HG03280 (cell line): ENCODE data around the gene TP63.

Source experiments
- ATAC-seq: cut with Tn5 transposase; IDR thresholded peaks from one replicate; pipeline ENCODE4 v1.9.1; 2021; ENCODE audit warnings: mild to moderate bottlenecking, moderate library complexity; ENCODE audit not compliant: unreplicated experiment

TP63 gene

GRCh38 chr3:189772584-189772983 is 141.4 kb downstream of the TP63 start:
- no peak for ATAC-seq

GRCh38 chr3:189773056-189773455 is 141.9 kb downstream of the TP63 start:
- no peak for ATAC-seq

GRCh38 chr3:189776149-189776824 is 145.1 kb downstream of the TP63 start:
- ATAC-seq: no peak

GRCh38 chr3:189778340-189778950 is 147.3 kb downstream of the TP63 start:
- ATAC-seq: no peak

GRCh38 chr3:189779166-189779565 is 148.0 kb downstream of the TP63 start:
- ATAC-seq: no peak

- ATAC-seq: no peak
Measured at GRCh38 chr3:189780546-189781270, 149.5 kb downstream of the TP63 start.

- no peak for ATAC-seq
Measured at GRCh38 chr3:189781415-189781814, 150.2 kb downstream of the TP63 start.

GRCh38 chr3:189786479-189787064 is 155.4 kb downstream of the TP63 start:
- no peak for ATAC-seq

GRCh38 chr3:189787191-189787590 is 156.0 kb downstream of the TP63 start:
- ATAC-seq: no peak

GRCh38 chr3:189787632-189788031 is 156.4 kb downstream of the TP63 start:
- ATAC-seq: no peak

- ATAC-seq: no peak
Measured at GRCh38 chr3:189789432-189789831, 158.2 kb downstream of the TP63 start.

GRCh38 chr3:189790658-189791057 is 159.5 kb downstream of the TP63 start:
- ATAC-seq: no peak

- no peak for ATAC-seq
Measured at GRCh38 chr3:189792046-189792929, 161.1 kb downstream of the TP63 start.

GRCh38 chr3:189794518-189794917 is 163.3 kb downstream of the TP63 start:
- no peak for ATAC-seq

GRCh38 chr3:189797103-189797750 is 166.0 kb downstream of the TP63 start:
- ATAC-seq: no peak

GRCh38 chr3:189799366-189799765 is 168.2 kb downstream of the TP63 start:
- no peak for ATAC-seq

- no peak for ATAC-seq
Measured at GRCh38 chr3:189800436-189800835, 169.2 kb downstream of the TP63 start.

GRCh38 chr3:189803254-189803653 is 172.1 kb downstream of the TP63 start:
- ATAC-seq: no peak

- no peak for ATAC-seq
Measured at GRCh38 chr3:189805375-189806067, 174.3 kb downstream of the TP63 start.
